Testis (tissue), 3 donors: ENCODE data around the gene PYDC1. TPM values are rescaled to one million over a fixed set of nuclear protein-coding genes. Genes with fewer than 3 reads are reported as not detected.
A peak's percentile ranks its signal among the peaks of the same experiment; 100 is the strongest.
"Not testable (repeated sequence)": the region's sequence is repeated elsewhere in the genome, so short reads cannot be mapped to it uniquely, and the experiment has no call there.

Experiments
- DNase-seq: peaks from one replicate; pipeline ENCODE4 v3.0.0-alpha.2; 2019
- H3K27ac ChIP-seq, 2 donors: fragments of 200-600 bp; sonication (generic); one replicate each; pipeline ENCODE4 v1.5.1; 2019
- H3K27me3 ChIP-seq: fragments of 200-600 bp; sonication (generic); one replicate; pipeline ENCODE4 v1.5.1; 2019
- H3K36me3 ChIP-seq: fragments of 200-600 bp; sonication (generic); one replicate; pipeline ENCODE4 v1.5.1; 2017; ENCODE audit warnings: low read depth; ENCODE audit errors: missing control alignments
- H3K4me1 ChIP-seq: fragments of 200-600 bp; sonication (generic); one replicate; pipeline ENCODE4 v1.5.1; 2019
- H3K4me3 ChIP-seq, 2 donors: fragments of 200-600 bp; sonication (generic); one replicate each; pipeline ENCODE4 v1.5.1; 2017 to 2019
- H3K9me3 ChIP-seq: fragments of 200-600 bp; sonication (generic); one replicate; pipeline ENCODE4 v1.5.1; 2017
- CTCF ChIP-seq, 3 experiments: fragments of 450-650 bp in 2 of 3; fragments of 200-600 bp in 1 of 3; sonication (generic) in 1 of 3; IDR thresholded peaks; one replicate each; pipeline ENCODE4 v1.5.1; 2016 to 2019; ENCODE audit warnings: antibody characterized with exemption in 3 of 3, mild to moderate bottlenecking in 2 of 3, moderate library complexity in 1 of 3
- POLR2A ChIP-seq: fragments of 450-650 bp; IDR thresholded peaks from one replicate; pipeline ENCODE4 v1.6.1; 2017; ENCODE audit warnings: antibody characterized with exemption, mild to moderate bottlenecking, moderate library complexity
- WGBS, 2 donors: methylation state at CpG; one replicate each; pipeline ENCODE4 v1.1.5; 2018; 5-methylcytosine and 5-hydroxymethylcytosine counted together
- intact Hi-C: fragments of 100-400 bp; cut with DNase I; formaldehyde crosslinking; loops from one replicate; pipeline ENCODE4 v1.15.1; 2023; ENCODE audit warnings: low total_unique reads
- polyA plus RNA-seq: library from polyadenylated mRNA; stranded (reverse); fragments of 350-450 nt; fragmentation: Illumina TruSeq; extraction: RNeasy Lipid Tissue Mini Kit (QIAGEN cat#74804); gene quantifications from one replicate; pipeline ENCODE4 v1.2.3, GENCODE V29; 2014; ENCODE audit warnings: low read depth, low replicate concordance; ENCODE audit not compliant: insufficient read depth
- small RNA-seq, 2 donors: library from RNA; depleted of rRNA; stranded (forward); fragments of <200 nt; gene quantifications; one replicate each; pipeline ENCODE3, GENCODE V24; 2016
- total RNA-seq, 2 donors: library from RNA; depleted of rRNA; stranded (reverse); fragments of >200 nt; gene quantifications; one replicate each; pipeline ENCODE4 v1.2.3, GENCODE V29; 2016

Gene PYDC1
- total and polyA plus RNA-seq, 3 donors from 2014 or later = not detected

- Histone ChIP-seq H3K4me3 (peak overlapping the region; percentile 78 to 94), H3K4me1 (peaks cover 29% of the 10 kb centered on the region), H3K36me3 (no peaks in the 10 kb centered on the region), H3K27ac (peak overlapping the region; percentile 96 to 97), H3K9me3 (no peaks in the 10 kb centered on the region), H3K27me3 (no peaks in the 10 kb centered on the region)
- 1 to 2% methylated on average over 25 to 27 of the region's 27 CpGs for WGBS, 2 donors
- no peak for TF ChIP-seq CTCF (IDR thresholded peaks at IDR 0.05)
- no peak for TF ChIP-seq POLR2A
- DNase-seq = no peak
- intact Hi-C loops = no loop called here
Measured at GRCh38 chr16:31179219-31179746, 37.7 kb downstream of the PYDC1 start.

- DNase-seq = no peak
- H3K4me1 ChIP-seq = peaks cover 14% of the 10 kb centered on the region
- no peaks in the 10 kb centered on the region for H3K36me3 ChIP-seq
- H3K4me3 ChIP-seq = no peak overlapping the region
- 82 to 84% methylated on average over 3 of the region's 3 CpGs for WGBS, 2 donors
- intact Hi-C loops = no loop called here
- TF ChIP-seq CTCF (IDR thresholded peaks at IDR 0.05) = no peak
- no peak for TF ChIP-seq POLR2A
- no peaks in the 10 kb centered on the region for H3K9me3 ChIP-seq
- no peaks in the 10 kb centered on the region for H3K27me3 ChIP-seq
- no peak overlapping the region for H3K27ac ChIP-seq
Measured at GRCh38 chr16:31177136-31177535, 39.8 kb downstream of the PYDC1 start.

- intact Hi-C loops, DNase-seq, H3K4me3 ChIP-seq, H3K36me3 ChIP-seq, H3K9me3 ChIP-seq, H3K27ac ChIP-seq, H3K27me3 ChIP-seq, H3K4me1 ChIP-seq: not testable (repeated sequence)
- no CpG with 5 or more reads among the region's 2 CpGs for WGBS, 2 donors
Measured at GRCh38 chr16:31170048-31170447, 46.9 kb downstream of the PYDC1 start.

GRCh38 chr16:31168848-31169247 lies 48.1 kb downstream of the PYDC1 start:
- TF ChIP-seq CTCF (IDR thresholded peaks at IDR 0.05) (no peak), POLR2A (no peak)
- Histone ChIP-seq H3K4me1 (no peaks in the 10 kb centered on the region), H3K9me3 (no peaks in the 10 kb centered on the region), H3K27ac (no peak overlapping the region), H3K36me3 (no peaks in the 10 kb centered on the region), H3K4me3 (no peak overlapping the region), H3K27me3 (no peaks in the 10 kb centered on the region)
- WGBS, 2 donors = 85 to 88% methylated on average over 2 of the region's 2 CpGs
- DNase-seq = no peak
- intact Hi-C loops = no loop called here

GRCh38 chr16:31167315-31167714 lies 49.6 kb downstream of the PYDC1 start:
- 84 to 85% methylated on average over 8 of the region's 8 CpGs for WGBS, 2 donors
- Histone ChIP-seq H3K4me3 (no peak overlapping the region), H3K4me1 (no peaks in the 10 kb centered on the region), H3K27ac (no peak overlapping the region), H3K9me3 (no peaks in the 10 kb centered on the region), H3K36me3 (no peaks in the 10 kb centered on the region), H3K27me3 (no peaks in the 10 kb centered on the region)
- DNase-seq = no peak
- intact Hi-C loops = no loop called here
- TF ChIP-seq POLR2A = no peak
- no peak for TF ChIP-seq CTCF (IDR thresholded peaks at IDR 0.05)

Small RNAs within 50 kb of the gene (small RNA-seq; reads per million reads assigned to genes)
- gene NDUFA3P6 = 0 reads per million in 2 donors

Other genes starting within 250 kb of the PYDC1 start
- 1 to 10 TPM; 5.7 to 7.4 TPM for gene HSD3B7, start 231.9 kb downstream of the PYDC1 start, total RNA-seq
- gene HSD3B7, start 231.9 kb downstream of the PYDC1 start, polyA plus RNA-seq = 8.9 TPM
- 1 to 10 TPM; 6.3 to 8.7 TPM for gene STX1B, start 206.5 kb downstream of the PYDC1 start, total RNA-seq
- 5.8 TPM for gene STX1B, start 206.5 kb downstream of the PYDC1 start, polyA plus RNA-seq
- 10 to 100 TPM; 50.9 to 56.9 TPM for gene STX4, start 183.6 kb downstream of the PYDC1 start, total RNA-seq
- 37.1 TPM for gene STX4, start 183.6 kb downstream of the PYDC1 start, polyA plus RNA-seq
- 10 to 100 TPM; 17.2 to 20.2 TPM for gene ZNF668, start 142.9 kb downstream of the PYDC1 start, total RNA-seq
- 10.1 TPM for gene ZNF668, start 142.9 kb downstream of the PYDC1 start, polyA plus RNA-seq
- gene ZNF646, start 142.7 kb downstream of the PYDC1 start, total RNA-seq = 10 to 100 TPM; 68.9 to 74.0 TPM
- gene ZNF646, start 142.7 kb downstream of the PYDC1 start, polyA plus RNA-seq = 80.3 TPM
- 1 to 10 TPM; 2.7 to 6.1 TPM for gene PRSS53, start 128.2 kb downstream of the PYDC1 start, total RNA-seq
- 1.1 TPM for gene PRSS53, start 128.2 kb downstream of the PYDC1 start, polyA plus RNA-seq
- 100 to 1,000 TPM; 102 to 183 TPM for gene VKORC1, start 122.3 kb downstream of the PYDC1 start, total RNA-seq
- 102 TPM for gene VKORC1, start 122.3 kb downstream of the PYDC1 start, polyA plus RNA-seq
- gene BCKDK, start 108.7 kb downstream of the PYDC1 start, total RNA-seq = 10 to 100 TPM; 68.8 to 69.1 TPM
- 34.5 TPM for gene BCKDK, start 108.7 kb downstream of the PYDC1 start, polyA plus RNA-seq
- 100 to 1,000 TPM in 1 of 2 donors, 10 to 100 TPM in 1; 96.9 to 111 TPM for gene KAT8, start 99.5 kb downstream of the PYDC1 start, total RNA-seq
- gene KAT8, start 99.5 kb downstream of the PYDC1 start, polyA plus RNA-seq = 86.0 TPM
- under 1 TPM; 0.74 to 0.79 TPM for gene PRSS8, start 81.4 kb downstream of the PYDC1 start, total RNA-seq
- 1.5 TPM for gene PRSS8, start 81.4 kb downstream of the PYDC1 start, polyA plus RNA-seq
- 1 to 10 TPM; 7.1 to 8.3 TPM for gene PRSS36, start 67.1 kb downstream of the PYDC1 start, total RNA-seq
- 5.4 TPM for gene PRSS36, start 67.1 kb downstream of the PYDC1 start, polyA plus RNA-seq
- gene FUS, start 37.0 kb downstream of the PYDC1 start, total RNA-seq = 100 to 1,000 TPM; 205 to 217 TPM
- gene FUS, start 37.0 kb downstream of the PYDC1 start, polyA plus RNA-seq = 423 TPM
- gene PYCARD, start 14.4 kb downstream of the PYDC1 start, total RNA-seq = 10 to 100 TPM in 1 of 2 donors, 1 to 10 TPM in 1; 2.6 to 11.1 TPM
- gene PYCARD, start 14.4 kb downstream of the PYDC1 start, polyA plus RNA-seq = 8.7 TPM
- under 1 TPM; 0.50 to 0.55 TPM for gene TRIM72, start 3.0 kb downstream of the PYDC1 start, total RNA-seq
- gene TRIM72, start 3.0 kb downstream of the PYDC1 start, polyA plus RNA-seq = 0.58 TPM
- 1 to 10 TPM; 4.4 to 7.7 TPM for gene ITGAM, start 42.8 kb upstream of the PYDC1 start, total RNA-seq
- gene ITGAM, start 42.8 kb upstream of the PYDC1 start, polyA plus RNA-seq = 7.1 TPM
- gene ITGAX, start 138.0 kb upstream of the PYDC1 start, total RNA-seq = 1 to 10 TPM in 1 of 2 donors, under 1 TPM in 1; 0.63 to 2.8 TPM
- 3.4 TPM for gene ITGAX, start 138.0 kb upstream of the PYDC1 start, polyA plus RNA-seq
- gene ITGAD, start 176.2 kb upstream of the PYDC1 start, total RNA-seq = under 1 TPM in 1 of 2 donors, not detected in 1; 0.19 TPM
- not detected for gene ITGAD, start 176.2 kb upstream of the PYDC1 start, polyA plus RNA-seq
- gene COX6A2, start 211.2 kb upstream of the PYDC1 start, total RNA-seq = 1 to 10 TPM in 1 of 2 donors, not detected in 1; 1.4 TPM
- 14.9 TPM for gene COX6A2, start 211.2 kb upstream of the PYDC1 start, polyA plus RNA-seq
- 1 to 10 TPM; 2.4 to 3.7 TPM for gene ZNF843, start 225.7 kb upstream of the PYDC1 start, total RNA-seq
- gene ZNF843, start 225.7 kb upstream of the PYDC1 start, polyA plus RNA-seq = 1.1 TPM
- gene ARMC5, start 242.4 kb upstream of the PYDC1 start, total RNA-seq = 10 to 100 TPM; 19.1 to 21.3 TPM
- gene ARMC5, start 242.4 kb upstream of the PYDC1 start, polyA plus RNA-seq = 11.0 TPM